GM12891 (cell line): ENCODE results near the gene CD160.

Experiments
- POLR2A ChIP-seq: IDR thresholded peaks from 2 replicates; pipeline ENCODE4 v1.6.1; 2011; ENCODE audit warnings: low read depth, low read length, control low read depth
- POLR2AphosphoS5 ChIP-seq: IDR thresholded peaks from 2 replicates; pipeline ENCODE4 v1.6.1; 2011; ENCODE audit warnings: low read depth, low read length, control low read depth
- TAF1 ChIP-seq: IDR thresholded peaks from 2 replicates; pipeline ENCODE4 v1.6.1; 2011; ENCODE audit warnings: low read depth, low read length, control low read depth

GRCh38 chr1:145689922-145690321 lies 29.4 kb upstream of the CD160 start:
- TF ChIP-seq POLR2A, result no peak
- TF ChIP-seq POLR2AphosphoS5, result no peak
- no peak for TF ChIP-seq TAF1
